Naive thymus-derived CD4-positive, alpha-beta T cell (primary cell): ENCODE results near the gene CETP. TPM values are rescaled to one million over a fixed set of nuclear protein-coding genes. Genes with fewer than 3 reads are reported as not detected.

ENCODE experiments used
- ATAC-seq: fragments of 150-1000 bp; cut with Tn5 transposase; 2 replicates; pipeline ENCODE4 v1.10.0; 2021; ENCODE audit warnings: mild to moderate bottlenecking, moderate library complexity
- CTCF ChIA-PET: fragments of 350-600 bp; sonication (Branson Sonifier 250); formaldehyde crosslinking; loops from one replicate; lab custom pipeline; 2021; ENCODE audit warnings: antibody characterized with exemption; lab: Charles Lee
- POLR2A ChIA-PET: fragments of 350-600 bp; sonication (Branson Sonifier 250); formaldehyde crosslinking; loops from one replicate; lab custom pipeline; 2021; ENCODE audit warnings: antibody characterized with exemption, inconsistent platforms; lab: Charles Lee
- DNase-seq, 9 donors: peaks; one replicate each; pipeline versions ENCODE4 v3.0.0 to v3.0.0-alpha.2; 2020 to 2022; ENCODE audit warnings: mixed read lengths in 1 of 9
- H3K27ac ChIP-seq: one replicate; pipeline ENCODE4 v1.7.0; 2013; ENCODE audit warnings: mild to moderate bottlenecking, low read depth, low read length, moderate library complexity
- H3K27me3 ChIP-seq, 2 donors: one replicate each; pipeline ENCODE4 v1.7.0; 2013; ENCODE audit warnings: low read length in 2 of 2, mild to moderate bottlenecking in 2 of 2, moderate library complexity in 2 of 2; ENCODE audit not compliant: control insufficient read depth in 2 of 2, insufficient read depth in 2 of 2
- H3K36me3 ChIP-seq, 3 experiments: 1 replicate in 2 of 3; 2 replicates in 1 of 3; pipeline ENCODE4 v1.7.0; 2013; ENCODE audit warnings: low read length in 3 of 3, mild to moderate bottlenecking in 3 of 3, moderate library complexity in 1 of 3; ENCODE audit not compliant: insufficient read depth in 3 of 3, control insufficient read depth in 2 of 3
- H3K4me1 ChIP-seq, 2 donors: one replicate each; pipeline ENCODE4 v1.7.0; 2013; ENCODE audit warnings: low read length in 2 of 2, mild to moderate bottlenecking in 2 of 2, moderate library complexity in 1 of 2; ENCODE audit not compliant: control insufficient read depth in 2 of 2, insufficient read depth in 2 of 2
- H3K4me3 ChIP-seq: 2 replicates; pipeline ENCODE4 v1.7.0; 2013; ENCODE audit warnings: mild to moderate bottlenecking, low read length
- H3K9me3 ChIP-seq, 3 experiments: 1 replicate in 2 of 3; 2 replicates in 1 of 3; pipeline ENCODE4 v1.7.0; 2013; ENCODE audit warnings: low read length in 3 of 3; ENCODE audit not compliant: control insufficient read depth in 2 of 3
- H3K27ac Mint-ChIP-seq, 9 donors: one replicate each; pipeline ENCODE4 v1.8.0; 2020 to 2022; ENCODE audit warnings: mixed read lengths in 9 of 9, mild to moderate bottlenecking in 8 of 9, moderate library complexity in 5 of 9, inconsistent platforms in 2 of 9
- H3K27me3 Mint-ChIP-seq, 5 donors: one replicate each; pipeline ENCODE4 v1.8.0; 2021 to 2022; ENCODE audit warnings: mixed read lengths in 5 of 5, mild to moderate bottlenecking in 1 of 5
- H3K36me3 Mint-ChIP-seq, 5 donors: one replicate each; pipeline ENCODE4 v1.8.0; 2020 to 2022; ENCODE audit warnings: mixed read lengths in 5 of 5, mild to moderate bottlenecking in 3 of 5, inconsistent platforms in 1 of 5
- H3K4me1 Mint-ChIP-seq, 7 donors: one replicate each; pipeline ENCODE4 v1.8.0; 2020 to 2022; ENCODE audit warnings: mixed read lengths in 7 of 7, mild to moderate bottlenecking in 3 of 7, inconsistent platforms in 1 of 7
- H3K4me3 Mint-ChIP-seq, 10 donors: one replicate each; pipeline ENCODE4 v1.8.0; 2020 to 2022; ENCODE audit warnings: mild to moderate bottlenecking in 10 of 10, mixed read lengths in 10 of 10, moderate library complexity in 6 of 10, inconsistent platforms in 2 of 10
- H3K9me3 Mint-ChIP-seq, 11 donors: one replicate each; pipeline ENCODE4 v1.8.0; 2020 to 2022; ENCODE audit warnings: mixed read lengths in 11 of 11, mild to moderate bottlenecking in 4 of 11, inconsistent platforms in 1 of 11, moderate library complexity in 1 of 11
- intact Hi-C, 2 donors: fragments of 100-400 bp; cut with micrococcal nuclease; formaldehyde crosslinking; loops; one replicate each; pipeline ENCODE4 v1.15.1; 2023
- polyA plus RNA-seq, 2 donors: library from polyadenylated mRNA; unstranded; fragments of 300-500 nt; fragmentation: Illumina TruSeq; gene quantifications; one replicate each; pipeline ENCODE4 v1.2.3, GENCODE V29; 2021
- total RNA-seq, 6 experiments: library from RNA in 5 of 6; stranded (reverse) in 5 of 6; gene quantifications; 1 replicate in 5 of 6; 2 replicates in 1 of 6; pipeline ENCODE4 v1.2.3 and lab custom pipeline; 2021 to 2026

CETP gene
- total and polyA plus RNA-seq, 7 experiments from 2014 or later, result 0.17 to 0.25 TPM; not detected in 5

DNA sequence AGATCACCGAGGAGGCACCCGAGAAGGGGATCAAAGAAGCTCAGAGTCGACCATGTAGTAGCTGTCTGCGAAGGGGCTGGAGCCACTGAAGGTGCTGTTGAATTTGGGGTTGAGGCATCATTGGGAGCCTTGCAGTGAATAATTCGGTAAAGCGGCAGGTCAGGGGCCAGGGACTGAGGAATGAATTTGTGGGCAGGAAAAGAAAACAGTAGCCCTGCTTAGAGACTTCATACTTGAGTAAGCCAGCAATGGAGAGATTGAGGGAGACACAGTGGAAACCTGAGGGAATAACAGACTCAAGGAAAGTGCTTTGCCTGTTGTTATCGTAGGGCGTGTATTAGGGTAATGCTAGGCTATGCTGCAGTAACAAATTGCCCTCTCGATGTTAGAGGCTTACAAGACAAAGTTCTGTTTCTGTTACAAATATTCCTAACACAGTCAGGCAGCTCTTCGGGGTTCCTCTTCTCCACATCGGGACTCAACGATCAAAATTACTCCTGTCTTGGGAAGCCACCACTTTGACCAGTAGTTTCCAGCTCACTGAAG is 43.2 kb upstream of the CETP start:
- peaks cover 0 to 1% (median 0%) of the 10 kb centered on the region in 11 donors for H3K9me3 Mint-ChIP-seq
- Histone ChIP-seq H3K27ac (no peak overlapping the region), H3K9me3 (no peaks in the 10 kb centered on the region), H3K27me3 (no peaks in the 10 kb centered on the region), H3K4me1 (peaks cover 14 to 15% of the 10 kb centered on the region in 2 donors), H3K4me3 (no peak overlapping the region), H3K36me3 (no peaks in the 10 kb centered on the region)
- ATAC-seq, result no peak
- ChIA-PET CTCF (no interaction called here), POLR2A (interaction anchor here (6.3 kb wide), 1 partner anchor 12 kb away, joined by 38 read pairs; the partner anchor contains the start of gene HERPUD1)
- H3K27me3 Mint-ChIP-seq, result peaks cover 0 to 9% (median 0%) of the 10 kb centered on the region in 5 donors
- peaks cover 15 to 41% (median 19%) of the 10 kb centered on the region in 7 donors for H3K4me1 Mint-ChIP-seq
- H3K4me3 Mint-ChIP-seq, result no peak overlapping the region
- H3K27ac Mint-ChIP-seq, result peak overlapping the region in 1 of 9 donors; percentile 19
- peaks cover 0 to 9% (median 0%) of the 10 kb centered on the region in 5 donors for H3K36me3 Mint-ChIP-seq
- intact Hi-C loops, result no loop called here
- DNase-seq, result no peak

DNA sequence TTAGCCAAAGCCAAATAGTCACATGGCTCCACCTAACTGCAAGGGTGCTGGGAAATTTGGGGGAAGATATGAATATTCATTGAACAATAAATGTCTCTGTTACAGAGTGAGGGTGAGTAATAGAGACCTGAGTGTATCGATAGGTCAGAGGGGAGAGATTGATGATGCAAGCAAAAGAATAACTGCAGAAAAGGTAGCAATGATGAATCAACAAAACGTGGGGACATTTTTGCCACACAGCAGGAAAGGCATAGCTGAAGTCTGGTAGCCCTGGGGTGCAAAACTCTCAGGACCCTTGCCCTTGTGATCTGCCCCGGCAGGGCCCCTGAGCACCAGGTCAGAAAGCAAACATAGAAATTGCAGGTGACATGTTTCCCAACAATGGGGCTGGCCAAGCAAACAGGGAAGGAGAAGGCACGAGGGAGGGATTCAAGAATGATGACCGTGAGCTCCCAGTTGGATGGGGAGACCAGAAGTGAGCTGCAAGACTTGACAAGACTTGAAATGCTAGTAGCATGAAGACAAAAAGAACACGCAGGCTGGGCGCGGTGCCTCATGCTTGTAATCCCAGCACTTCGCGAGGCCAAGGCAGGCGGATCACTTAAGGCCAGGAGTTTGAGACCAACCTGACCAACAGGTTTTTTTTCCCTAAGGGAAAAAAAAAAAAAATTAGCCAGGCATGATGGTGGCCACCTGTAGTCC is 42.5 kb upstream of the CETP start:
- H3K27me3 ChIP-seq, result no peaks in the 10 kb centered on the region
- H3K4me3 ChIP-seq, result no peak overlapping the region
- no peak overlapping the region for H3K27ac Mint-ChIP-seq
- peaks cover 0 to 9% (median 0%) of the 10 kb centered on the region in 5 donors for H3K36me3 Mint-ChIP-seq
- H3K4me1 Mint-ChIP-seq, result peaks cover 14 to 41% (median 19%) of the 10 kb centered on the region in 7 donors
- no peak overlapping the region for H3K4me3 Mint-ChIP-seq
- peaks cover 14 to 15% of the 10 kb centered on the region in 2 donors for H3K4me1 ChIP-seq
- CTCF ChIA-PET, result no interaction called here
- H3K9me3 ChIP-seq, result no peaks in the 10 kb centered on the region
- POLR2A ChIA-PET, result interaction anchor here (6.3 kb wide), 1 partner anchor 11 kb away, joined by 38 read pairs; the partner anchor contains the start of gene HERPUD1
- intact Hi-C loops, result no loop called here
- H3K36me3 ChIP-seq, result no peaks in the 10 kb centered on the region
- peaks cover 0 to 1% (median 0%) of the 10 kb centered on the region in 11 donors for H3K9me3 Mint-ChIP-seq
- ATAC-seq (no peak), DNase-seq (no peak)
- no peak overlapping the region for H3K27ac ChIP-seq
- H3K27me3 Mint-ChIP-seq, result peaks cover 0 to 6% (median 0%) of the 10 kb centered on the region in 5 donors

- Histone ChIP-seq H3K27ac (no peak overlapping the region), H3K4me3 (no peak overlapping the region), H3K9me3 (no peaks in the 10 kb centered on the region), H3K4me1 (peaks cover 10 to 14% of the 10 kb centered on the region in 2 donors), H3K36me3 (no peaks in the 10 kb centered on the region), H3K27me3 (no peaks in the 10 kb centered on the region)
- Mint-ChIP-seq H3K9me3 (no peaks in the 10 kb centered on the region), H3K27ac (peak overlapping the region in 1 of 9 donors; percentile 20), H3K36me3 (peaks cover 0 to 9% (median 0%) of the 10 kb centered on the region in 5 donors), H3K4me3 (no peak overlapping the region), H3K4me1 (peaks cover 17 to 41% (median 20%) of the 10 kb centered on the region in 7 donors), H3K27me3 (no peaks in the 10 kb centered on the region)
- no peak for ATAC-seq
- CTCF ChIA-PET, result no interaction called here
- POLR2A ChIA-PET, result interaction anchor here (6.3 kb wide), 1 partner anchor 9 kb away, joined by 38 read pairs; the partner anchor contains the start of gene HERPUD1
- DNase-seq, result no peak
- intact Hi-C loops, result no loop called here
Measured at GRCh38 chr16:56921571-56921970, 40.2 kb upstream of the CETP start.

DNA sequence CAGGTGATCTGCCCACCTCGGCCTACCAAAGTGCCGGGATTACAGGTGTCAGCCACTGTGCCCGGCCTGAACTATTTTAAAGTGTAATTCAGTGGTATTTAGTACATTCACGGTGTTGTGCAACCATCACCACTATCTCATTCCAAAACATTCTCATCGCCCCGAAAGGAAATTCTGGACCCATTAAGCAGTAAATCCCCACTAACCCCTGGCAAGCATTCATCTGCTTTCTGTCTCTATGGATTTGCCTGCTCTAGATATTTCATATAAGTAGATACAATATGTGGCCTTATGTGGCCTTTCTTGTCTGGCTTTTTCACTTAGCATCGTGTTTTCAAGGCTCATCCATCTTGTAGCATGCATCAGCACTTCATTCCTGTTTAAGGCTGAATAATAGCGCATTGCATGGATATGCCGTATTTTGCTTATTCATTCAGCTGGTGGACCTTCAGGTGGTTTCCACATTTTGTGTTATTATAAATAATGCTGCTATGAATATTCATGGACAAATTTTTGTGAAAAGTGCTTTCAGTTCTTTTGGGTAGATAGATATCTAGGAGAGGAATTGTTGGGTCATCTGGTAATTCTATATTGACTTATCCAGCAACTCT is 38.2 kb upstream of the CETP start:
- ATAC-seq (no peak), DNase-seq (no peak)
- H3K27me3 ChIP-seq, result no peaks in the 10 kb centered on the region
- Mint-ChIP-seq H3K27ac (peak overlapping the region in 1 of 9 donors; percentile 32), H3K9me3 (no peaks in the 10 kb centered on the region), H3K36me3 (peaks cover 0 to 1% (median 0%) of the 10 kb centered on the region in 5 donors), H3K27me3 (no peaks in the 10 kb centered on the region), H3K4me3 (no peak overlapping the region), H3K4me1 (peaks cover 0 to 24% (median 9%) of the 10 kb centered on the region in 7 donors)
- intact Hi-C loops, result no loop called here
- H3K9me3 ChIP-seq, result no peaks in the 10 kb centered on the region
- H3K4me1 ChIP-seq, result peaks cover 0 to 5% of the 10 kb centered on the region in 2 donors
- no peak overlapping the region for H3K4me3 ChIP-seq
- ChIA-PET CTCF (interaction anchor here (0.6 kb wide), 1 partner anchor 40 kb away, joined by 4 read pairs; no protein-coding TSS in a partner anchor), POLR2A (interaction anchor here (0.6 kb wide), 1 partner anchor 309 kb away, joined by 3 read pairs; no protein-coding TSS in a partner anchor)
- no peak overlapping the region for H3K27ac ChIP-seq
- H3K36me3 ChIP-seq, result no peaks in the 10 kb centered on the region

GRCh38 chr16:56927471-56927870 is 34.3 kb upstream of the CETP start:
- H3K27ac Mint-ChIP-seq, result no peak overlapping the region
- Histone ChIP-seq H3K9me3 (no peaks in the 10 kb centered on the region), H3K4me1 (peaks cover 7 to 10% of the 10 kb centered on the region in 2 donors), H3K27ac (no peak overlapping the region), H3K36me3 (peaks cover 0 to 5% (median 0%) of the 10 kb centered on the region in 3 experiments), H3K27me3 (no peaks in the 10 kb centered on the region), H3K4me3 (no peak overlapping the region)
- H3K9me3 Mint-ChIP-seq, result no peaks in the 10 kb centered on the region
- ATAC-seq, result no peak
- H3K4me1 Mint-ChIP-seq, result peaks cover 0 to 21% (median 14%) of the 10 kb centered on the region in 7 donors
- peaks cover 0 to 2% (median 0%) of the 10 kb centered on the region in 5 donors for H3K36me3 Mint-ChIP-seq
- H3K27me3 Mint-ChIP-seq, result no peaks in the 10 kb centered on the region
- DNase-seq, result no peak
- H3K4me3 Mint-ChIP-seq, result no peak overlapping the region
- POLR2A ChIA-PET, result no interaction called here
- CTCF ChIA-PET, result interaction anchor here (0.6 to 0.9 kb wide), 2 partner anchors 58 to 295 kb away, joined by 3 to 4 read pairs; no protein-coding TSS in a partner anchor
- intact Hi-C loops, result no loop called here

DNA sequence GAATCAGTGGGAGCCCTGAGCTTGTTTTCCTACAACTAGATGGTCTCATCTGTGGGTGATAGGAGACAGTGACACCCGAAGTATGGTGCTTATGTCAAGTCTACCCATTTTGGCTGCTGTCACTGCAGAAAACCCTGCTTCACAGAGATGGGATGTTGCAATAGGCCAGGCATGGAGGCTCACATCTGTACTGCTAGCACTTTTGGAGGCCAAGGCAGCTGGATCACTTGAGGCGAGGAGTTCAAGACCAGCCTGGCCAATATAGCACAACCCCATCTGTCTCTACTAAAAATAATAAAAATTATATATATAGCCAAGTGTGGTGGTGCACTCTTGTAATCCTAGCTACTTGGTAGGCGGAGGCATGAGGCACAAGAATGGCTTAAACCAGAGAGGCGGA is 32.1 kb upstream of the CETP start:
- ChIA-PET CTCF (interaction anchor here (1.3 kb wide), 1 partner anchor 54 kb away, joined by 3 read pairs; no protein-coding TSS in a partner anchor), POLR2A (interaction anchor here (0.6 to 3.2 kb wide), 4 partner anchors 11 to 68 kb away, joined by 3 to 38 read pairs (median 4); no protein-coding TSS in a partner anchor)
- no peak for DNase-seq
- peaks cover 12 to 35% (median 28%) of the 10 kb centered on the region in 7 donors for H3K4me1 Mint-ChIP-seq
- no peak overlapping the region for H3K4me3 Mint-ChIP-seq
- H3K27me3 ChIP-seq, result no peaks in the 10 kb centered on the region
- intact Hi-C loops, result loop anchor here (5.0 to 10.0 kb wide), 11 partner anchors 58 to 1058 kb away; partner anchors contain the start of genes NUP93 (in 2 of the 2), CCDC102A (in 1 of the 2), CIAPIN1 (in 1 of the 2) and COQ9 (in 1 of the 2)
- H3K4me3 ChIP-seq, result no peak overlapping the region
- H3K27me3 Mint-ChIP-seq, result no peaks in the 10 kb centered on the region
- H3K27ac ChIP-seq, result no peak overlapping the region
- peaks cover 7 to 20% of the 10 kb centered on the region in 2 donors for H3K4me1 ChIP-seq
- peaks cover 0 to 8% (median 0%) of the 10 kb centered on the region in 3 experiments for H3K36me3 ChIP-seq
- no peak for ATAC-seq
- peak overlapping the region in 3 of 9 donors; percentile 16 to 56 (median 36) for H3K27ac Mint-ChIP-seq
- H3K9me3 Mint-ChIP-seq, result no peaks in the 10 kb centered on the region
- peaks cover 0 to 18% (median 0%) of the 10 kb centered on the region in 5 donors for H3K36me3 Mint-ChIP-seq
- no peaks in the 10 kb centered on the region for H3K9me3 ChIP-seq
